Measurements from ENCODE around the gene SOX10.

Gene SOX10

GRCh38 chr22:38016182-38017151 lies 32.1 kb upstream of the SOX10 start:
- DNase-seq (ENCODE audit: low read depth), result no peak

GRCh38 chr22:38014083-38014482 lies 29.7 kb upstream of the SOX10 start:
- no peak for DNase-seq (ENCODE audit: low read depth)

- no peak for DNase-seq (ENCODE audit: low read depth)
Measured at GRCh38 chr22:38012604-38013072, 28.3 kb upstream of the SOX10 start.

- DNase-seq (ENCODE audit: low read depth), result no peak
Measured at GRCh38 chr22:38009000-38009806, 24.8 kb upstream of the SOX10 start.

GRCh38 chr22:38007330-38007902 lies 23.1 kb upstream of the SOX10 start:
- no peak for DNase-seq (ENCODE audit: low read depth)

- no peak for DNase-seq (ENCODE audit: low read depth)
Measured at GRCh38 chr22:38006906-38007305, 22.6 kb upstream of the SOX10 start.

- no peak for DNase-seq (ENCODE audit: low read depth)
Measured at GRCh38 chr22:38005943-38006342, 21.6 kb upstream of the SOX10 start.

GRCh38 chr22:37999640-38000272 lies 15.4 kb upstream of the SOX10 start:
- no peak for DNase-seq (ENCODE audit: low read depth)

- no peak for DNase-seq (ENCODE audit: low read depth)
Measured at GRCh38 chr22:37999236-37999635, 14.9 kb upstream of the SOX10 start.

- DNase-seq (ENCODE audit: low read depth), result no peak
Measured at GRCh38 chr22:37998543-37998942, 14.2 kb upstream of the SOX10 start.

GRCh38 chr22:37996515-37997246 lies 12.3 kb upstream of the SOX10 start:
- no peak for DNase-seq (ENCODE audit: low read depth)

- DNase-seq (ENCODE audit: low read depth), result no peak
Measured at GRCh38 chr22:37996079-37996478, 11.7 kb upstream of the SOX10 start.

GRCh38 chr22:37995460-37995859 lies 11.1 kb upstream of the SOX10 start:
- DNase-seq (ENCODE audit: low read depth), result no peak

- DNase-seq (ENCODE audit: low read depth), result no peak
Measured at GRCh38 chr22:37994982-37995381, 10.6 kb upstream of the SOX10 start.

GRCh38 chr22:37994049-37994448 lies 9.7 kb upstream of the SOX10 start:
- DNase-seq (ENCODE audit: low read depth), result no peak

GRCh38 chr22:37991731-37992442 lies 7.5 kb upstream of the SOX10 start:
- DNase-seq (ENCODE audit: low read depth), result no peak

- DNase-seq (ENCODE audit: low read depth), result no peak
Measured at GRCh38 chr22:37990862-37991261, 6.5 kb upstream of the SOX10 start.

GRCh38 chr22:37990301-37990700 lies 5.9 kb upstream of the SOX10 start:
- DNase-seq (ENCODE audit: low read depth), result no peak

GRCh38 chr22:37989146-37990045 lies 5.0 kb upstream of the SOX10 start:
- no peak for DNase-seq (ENCODE audit: low read depth)

GRCh38 chr22:37986371-37986770 lies 2.0 kb upstream of the SOX10 start:
- no peak for DNase-seq (ENCODE audit: low read depth)
